K562 (cell line): ENCODE measurements around the gene RPF1. TPM values are rescaled to one million over a fixed set of nuclear protein-coding genes. Genes with fewer than 3 reads are reported as not detected.

Experiments
- ATAC-seq: fragments of 200-7000 bp; cut with Tn5 transposase; 3 replicates; pipeline ENCODE4 v1.9.1; 2020; ENCODE audit warnings: moderate library complexity
- BruUV-seq: library from RNA; stranded (reverse); fragments of 400-500 nt; replicated peaks from 2 replicates; lab custom pipeline; 2021; lab: Mats Ljungman, UMichigan
- CTCF ChIA-PET: fragments of 300-600 bp; formaldehyde crosslinking; extraction: SDS; loops from one replicate; lab custom pipeline; 2021; ENCODE audit warnings: low intra/inter-chr PET ratio; lab: Yijun Ruan, JAX
- POLR2A ChIA-PET: fragments of 300-600, 350-650 bp; sonication (Branson Sonifier 250); formaldehyde crosslinking; extraction: SDS; loops from one replicate; lab custom pipeline; 2021; ENCODE audit warnings: antibody characterized with exemption, inconsistent platforms; lab: Yijun Ruan, JAX
- DNase-seq, 4 experiments: peaks; one replicate each; pipeline versions ENCODE4 v3.0.0 to v3.0.0-alpha.2; 2011 to 2018; ENCODE audit warnings: low spot score in 3 of 4, mixed read lengths in 3 of 4; ENCODE audit errors: extremely low read depth in 1 of 4
- FAIRE-seq: peaks from 2 replicates; lab custom pipeline; 2011; peaks lifted over from hg19 to GRCh38; lab: Jason Lieb, UNC
- H2AFZ ChIP-seq: 2 replicates; pipeline ENCODE4 v1.6.0; 2011; ENCODE audit warnings: low read depth, low read length, control low read depth, inconsistent platforms
- H3K27ac ChIP-seq: fragments of 200-600 bp; 3 replicates; pipeline ENCODE4 v1.8.0; 2011; ENCODE audit warnings: low read depth, mild to moderate bottlenecking, control low read depth, inconsistent platforms, low read length, moderate library complexity, mixed read lengths; ENCODE audit errors: extremely low read depth
- H3K27me3 ChIP-seq, 2 experiments: fragments of 300-600 bp in 1 of 2; 2 replicates in 1 of 2; 3 replicates in 1 of 2; pipeline versions ENCODE4 v1.6.0 to v1.8.0; 2011; ENCODE audit warnings: inconsistent platforms in 2 of 2, low read length in 2 of 2, mild to moderate bottlenecking in 1 of 2, mixed read lengths in 1 of 2, moderate library complexity in 1 of 2; ENCODE audit not compliant: control insufficient read depth in 2 of 2, insufficient read depth in 2 of 2
- H3K36me3 ChIP-seq: fragments of 300-600 bp; 3 replicates; pipeline ENCODE4 v1.8.0; 2011; ENCODE audit warnings: mild to moderate bottlenecking, low read length, inconsistent platforms; ENCODE audit not compliant: control insufficient read depth, insufficient read depth
- H3K4me1 ChIP-seq, 2 experiments: fragments of 200-600 bp in 1 of 2; replicated peaks in 1 of 2; 2 replicates in 1 of 2; 3 replicates in 1 of 2; pipeline versions ENCODE4 v1.5.1 to v1.8.0; 2011; ENCODE audit warnings: inconsistent platforms in 2 of 2, low read length in 2 of 2, mild to moderate bottlenecking in 1 of 2, mixed read lengths in 1 of 2, moderate library complexity in 1 of 2; ENCODE audit not compliant: control insufficient read depth in 2 of 2, insufficient read depth in 2 of 2
- H3K4me2 ChIP-seq: 2 replicates; pipeline ENCODE4 v1.6.1; 2011; ENCODE audit warnings: low read length, control low read depth, inconsistent platforms, mixed read lengths; ENCODE audit not compliant: insufficient read depth
- H3K4me3 ChIP-seq: fragments of 200-600 bp; sonication (generic), shearing (Covaris generic); 2 replicates; pipeline ENCODE4 v1.5.1; 2016; ENCODE audit warnings: control low read depth, inconsistent platforms
- H3K79me2 ChIP-seq: fragments of 200-600 bp; 3 replicates; pipeline ENCODE4 v1.8.0; 2011; ENCODE audit warnings: low read length, inconsistent platforms; ENCODE audit not compliant: control insufficient read depth, insufficient read depth
- H3K9ac ChIP-seq, 2 experiments: 2 replicates each; pipeline versions ENCODE4 v1.6.0 to v1.6.1; 2011; ENCODE audit warnings: low read depth in 2 of 2, low read length in 2 of 2, control low read depth in 1 of 2, inconsistent platforms in 1 of 2, mild to moderate bottlenecking in 1 of 2, mixed read lengths in 1 of 2; ENCODE audit not compliant: insufficient read depth in 1 of 2
- H3K9me1 ChIP-seq: one replicate; pipeline ENCODE4 v1.6.0; 2011; ENCODE audit warnings: inconsistent platforms, mild to moderate bottlenecking, low read length, moderate library complexity; ENCODE audit not compliant: control insufficient read depth, insufficient read depth
- H3K9me3 ChIP-seq: replicated peaks from 2 replicates; pipeline ENCODE4 v1.5.1; 2011; ENCODE audit warnings: low read depth, low read length, inconsistent platforms; ENCODE audit not compliant: control insufficient read depth, insufficient read depth
- H4K20me1 ChIP-seq: replicated peaks from 2 replicates; pipeline ENCODE4 v1.6.1; 2011; ENCODE audit warnings: low read length, inconsistent platforms, mixed read lengths; ENCODE audit not compliant: control insufficient read depth, insufficient read depth
- CHAMP1 ChIP-seq: fragments of 450-650 bp; IDR thresholded peaks from 2 replicates; pipeline ENCODE4 v1.6.1; 2016; ENCODE audit warnings: mild to moderate bottlenecking
- KAT7 ChIP-seq: sonication (generic); formaldehyde crosslinking; IDR thresholded peaks from 2 replicates; pipeline ENCODE4 v1.8.0; 2022; ENCODE audit warnings: missing genetic modification reagents, mild to moderate bottlenecking, borderline replicate concordance
- MEF2A ChIP-seq: IDR thresholded peaks from 2 replicates; pipeline ENCODE4 v1.6.1; 2011; ENCODE audit warnings: low read depth, mild to moderate bottlenecking, low read length, moderate library complexity; ENCODE audit not compliant: control insufficient read depth
- NONO ChIP-seq, 2 experiments: fragments of 200-400 bp in 1 of 2; fragments of 450-650 bp in 1 of 2; formaldehyde crosslinking in 1 of 2; IDR thresholded peaks; 2 replicates each; pipeline ENCODE4 v1.6.1; 2017; ENCODE audit warnings: low read depth in 2 of 2, mild to moderate bottlenecking in 2 of 2, moderate library complexity in 2 of 2, low read length in 1 of 2
- NRF1 ChIP-seq, 2 experiments: fragments of 450-650 bp; IDR thresholded peaks in 1 of 2; conservative IDR thresholded peaks in 1 of 2; 2 replicates each; pipeline ENCODE4 v1.6.1; 2014; ENCODE audit warnings: mild to moderate bottlenecking in 2 of 2
- SRF ChIP-seq, 2 experiments: fragments of 250-450, 450-650 bp in 1 of 2; sonication (Bioruptor Pico) in 1 of 2; sonication (generic) in 1 of 2; formaldehyde crosslinking; IDR thresholded peaks; 2 replicates each; pipeline versions ENCODE4 v1.5.0 to v1.5.1; 2020 to 2022; ENCODE audit warnings: mild to moderate bottlenecking in 1 of 2, missing genetic modification reagents in 1 of 2
- TCF15 ChIP-seq: fragments of 250-450 bp; sonication (Bioruptor Pico); IDR thresholded peaks from 2 replicates; pipeline ENCODE4 v1.8.0; 2022; ENCODE audit warnings: moderate library complexity, mild to moderate bottlenecking, inconsistent platforms
- WHSC1 ChIP-seq: IDR thresholded peaks from one replicate; pipeline ENCODE4 v1.6.1; 2012; ENCODE audit warnings: low read length, control low read depth, inconsistent platforms
- ZBTB8A ChIP-seq: fragments of 450-650 bp; IDR thresholded peaks from 2 replicates; pipeline ENCODE4 v1.6.1; 2018; ENCODE audit warnings: mild to moderate bottlenecking, moderate library complexity; ENCODE audit not compliant: partially characterized antibody
- ZNF146 ChIP-seq: IDR thresholded peaks from one replicate; pipeline ENCODE4 v1.6.1; 2018; ENCODE audit warnings: missing compliant biosample characterization; ENCODE audit not compliant: unreplicated experiment
- ZNF277 ChIP-seq: fragments of 250-450 bp; sonication (Bioruptor Pico); IDR thresholded peaks from 2 replicates; pipeline ENCODE4 v1.8.0; 2022; ENCODE audit warnings: inconsistent platforms, mild to moderate bottlenecking, moderate library complexity, borderline replicate concordance
- WGBS: fragments of 100-300 bp; shearing (Covaris generic); methylation state at CpG from one replicate; pipeline ENCODE4 v1.1.6; 2016; ENCODE audit warnings: low coverage, mixed read lengths; ENCODE audit not compliant: insufficient coverage; ENCODE audit errors: missing lambda C conversion rate; 5-methylcytosine and 5-hydroxymethylcytosine counted together
- in situ Hi-C: fragments of 300-500 bp; cut with MboI; formaldehyde crosslinking; loops from 4 replicates; pipeline ENCODE4 v1.15.0; 2018; ENCODE audit warnings: inconsistent platforms, mixed read lengths
- intact Hi-C: fragments of 100-400 bp; cut with micrococcal nuclease; formaldehyde crosslinking; loops from 2 replicates; pipeline ENCODE4 v1.14.2; 2022
- polyA plus RNA-seq, 8 experiments: library from polyadenylated mRNA; depleted of rRNA in 4 of 8; stranded (reverse) in 5 of 8; unstranded in 3 of 8; fragments of >200 nt; fragmentation: Nextera tagmentation in 2 of 8; fragmentation: Illumina TruSeq in 1 of 8; extraction: Ambion mirVana in 2 of 8; extraction: Trizol in 1 of 8; gene quantifications; 2 replicates each; pipeline versions ENCODE4 v1.2.1 to v1.2.3, GENCODE V29; 2011 to 2014; ENCODE audit warnings: inconsistent platforms in 1 of 8, missing spikeins in 1 of 8
- total RNA-seq, 7 experiments: library from RNA; depleted of rRNA in 6 of 7; stranded (reverse); fragments of >200 nt in 6 of 7; fragmentation: Illumina TruSeq in 2 of 7; extraction: Trizol in 2 of 7; gene quantifications; 2 replicates each; pipeline versions ENCODE4 v1.2.1 to v1.2.3, GENCODE V29; 2011 to 2021; ENCODE audit warnings: low replicate concordance in 1 of 7

RPF1 gene
- total and polyA plus RNA-seq, 9 of the 15 experiments (the other 6 are each of a cell fraction or from before 2014, with no cell fraction given) = 52.4 to 156 (median 90.2) TPM

- no peak for TF ChIP-seq SRF (CRISPR knock-in tag; IDR thresholded peaks at IDR 0.05)
- TF ChIP-seq, all 486 proteins: peak for 10
Observed at GRCh38 chr1:84433258-84434080, 45.6 kb upstream of the RPF1 start (continued).

- no peak for DNase-seq
- no peaks in the 10 kb centered on the region for H4K20me1 ChIP-seq
- no peak overlapping the region for H3K27ac ChIP-seq
- BruUV-seq = no TSS peak
- no peaks in the 10 kb centered on the region for H3K9me1 ChIP-seq
- no peaks in the 10 kb centered on the region for H3K27me3 ChIP-seq
- H3K36me3 ChIP-seq = no peaks in the 10 kb centered on the region
- in situ Hi-C loops (loop anchor here (10.0 kb wide), 1 partner anchor 509 kb away; no protein-coding TSS in a partner anchor), intact Hi-C loops (loop anchor here (5.0 kb wide), 1 partner anchor 292 kb away; the partner anchor contains the start of gene PRKACB)
- H3K4me3 ChIP-seq = no peak overlapping the region
- ATAC-seq = no peak
- H3K9me3 ChIP-seq = 0 out of 2 replicates have a peak, but pooled peaks cover 2% of the 10 kb centered on the region
- ChIA-PET CTCF (interaction anchor here (0.7 to 2.2 kb wide), 7 partner anchors 12 to 531 kb away, joined by 3 to 12 read pairs (median 4); no protein-coding TSS in a partner anchor), POLR2A (no interaction called here)
- H3K79me2 ChIP-seq = no peaks in the 10 kb centered on the region
- FAIRE-seq = no peak
- 24% methylated on average over 6 of the region's 6 CpGs for WGBS
- H2AFZ ChIP-seq = no peak overlapping the region
- H3K4me2 ChIP-seq = no peak overlapping the region
- H3K4me1 ChIP-seq = no peaks in the 10 kb centered on the region
- H3K9ac ChIP-seq = no peak overlapping the region
- TF ChIP-seq NRF1 (conservative IDR thresholded peaks at IDR 0.05 in 1 of 2, IDR thresholded peaks at IDR 0.05 in 1 of 2) (no peak), TCF15 (CRISPR knock-in tag) (no peak), ZNF146 (CRISPR knock-in tag) (no peak), MEF2A (no peak), WHSC1 (no peak), ZNF277 (no peak), KAT7 (CRISPR knock-in tag) (no peak), ZBTB8A (no peak), NONO (IDR thresholded peaks at IDR 0.05; ENCODE audit: low read depth in 2 of 2, low read length in 1 of 2) (no peak), CHAMP1 (no peak)
Observed at GRCh38 chr1:84434081-84434769, 44.8 kb upstream of the RPF1 start.
